OCI-LY3 (cell line): Measurements from ENCODE around the gene CACNG4.

ENCODE experiments used
- EZH2phosphoT487 ChIP-seq: fragments of 200-600 bp; shearing (Covaris generic); IDR thresholded peaks from 2 replicates; pipeline ENCODE4 v1.6.1; 2018; ENCODE audit warnings: antibody characterized with exemption, mixed run types, low read depth
- TF ChIP-seq, protein P1 (sequence below): fragments of 200-600, 300-600 bp; sonication (generic); IDR thresholded peaks from 2 replicates; pipeline ENCODE4 v1.5.1; 2014; ENCODE audit warnings: antibody characterized with exemption, low read length, low read depth

DNA sequence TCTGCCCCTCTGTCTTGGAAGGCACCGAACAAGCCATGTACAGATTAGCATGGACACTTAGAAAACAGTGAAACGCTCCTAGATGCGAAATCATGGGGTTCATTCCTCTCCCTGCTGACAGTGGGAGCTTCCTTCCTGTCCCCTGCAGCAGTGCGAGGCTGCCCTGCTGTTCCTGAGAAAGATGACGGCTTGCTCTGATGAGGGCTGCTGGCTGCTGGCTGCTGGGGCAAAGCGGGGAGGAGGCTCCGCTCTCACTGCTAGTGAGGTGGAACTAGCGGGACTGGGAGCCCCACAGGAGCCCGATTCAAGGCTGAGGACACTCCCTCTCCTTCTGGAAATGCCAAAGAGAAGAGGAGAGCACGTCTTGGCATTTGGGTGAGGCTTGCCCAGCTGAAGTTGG is 25.9 kb upstream of the CACNG4 start:
- TF ChIP-seq, protein P1, sequence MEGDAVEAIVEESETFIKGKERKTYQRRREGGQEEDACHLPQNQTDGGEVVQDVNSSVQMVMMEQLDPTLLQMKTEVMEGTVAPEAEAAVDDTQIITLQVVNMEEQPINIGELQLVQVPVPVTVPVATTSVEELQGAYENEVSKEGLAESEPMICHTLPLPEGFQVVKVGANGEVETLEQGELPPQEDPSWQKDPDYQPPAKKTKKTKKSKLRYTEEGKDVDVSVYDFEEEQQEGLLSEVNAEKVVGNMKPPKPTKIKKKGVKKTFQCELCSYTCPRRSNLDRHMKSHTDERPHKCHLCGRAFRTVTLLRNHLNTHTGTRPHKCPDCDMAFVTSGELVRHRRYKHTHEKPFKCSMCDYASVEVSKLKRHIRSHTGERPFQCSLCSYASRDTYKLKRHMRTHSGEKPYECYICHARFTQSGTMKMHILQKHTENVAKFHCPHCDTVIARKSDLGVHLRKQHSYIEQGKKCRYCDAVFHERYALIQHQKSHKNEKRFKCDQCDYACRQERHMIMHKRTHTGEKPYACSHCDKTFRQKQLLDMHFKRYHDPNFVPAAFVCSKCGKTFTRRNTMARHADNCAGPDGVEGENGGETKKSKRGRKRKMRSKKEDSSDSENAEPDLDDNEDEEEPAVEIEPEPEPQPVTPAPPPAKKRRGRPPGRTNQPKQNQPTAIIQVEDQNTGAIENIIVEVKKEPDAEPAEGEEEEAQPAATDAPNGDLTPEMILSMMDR: no peak
- no peak for TF ChIP-seq EZH2phosphoT487
